Parathyroid adenoma (tissue), 2 donors: ENCODE data around the gene STAU1.
"Not testable (repeated sequence)": the region's sequence is repeated elsewhere in the genome, so short reads cannot be mapped to it uniquely, and the experiment has no call there.

Experiments used
- H2AFZ ChIP-seq: fragments of 300-600 bp; sonication (generic); one replicate; pipeline ENCODE4 v1.7.0; 2017; ENCODE audit warnings: antibody characterized with exemption, mild to moderate bottlenecking
- H3K27ac ChIP-seq: fragments of 300-600 bp; sonication (generic); one replicate; pipeline ENCODE4 v1.7.0; 2017
- H3K27me3 ChIP-seq: fragments of 300-600 bp; sonication (generic); one replicate; pipeline ENCODE4 v1.7.0; 2017; ENCODE audit warnings: low read length; ENCODE audit not compliant: control insufficient read depth, insufficient read depth
- H3K36me3 ChIP-seq: fragments of 300-600 bp; sonication (generic); one replicate; pipeline ENCODE4 v1.7.0; 2017; ENCODE audit warnings: low read length; ENCODE audit not compliant: control insufficient read depth, insufficient read depth
- H3K4me1 ChIP-seq: fragments of 300-600 bp; sonication (generic); one replicate; pipeline ENCODE4 v1.7.0; 2017; ENCODE audit warnings: control low read depth
- H3K4me2 ChIP-seq: fragments of 300-600 bp; sonication (generic); one replicate; pipeline ENCODE4 v1.7.0; 2017; ENCODE audit warnings: low read length
- H3K4me3 ChIP-seq: fragments of 300-600 bp; sonication (generic); one replicate; pipeline ENCODE4 v1.7.0; 2017; ENCODE audit warnings: low read depth, low read length
- H3K79me2 ChIP-seq: fragments of 300-600 bp; sonication (generic); one replicate; pipeline ENCODE4 v1.7.0; 2017; ENCODE audit warnings: control low read depth
- H3K9ac ChIP-seq: fragments of 300-600 bp; sonication (generic); one replicate; pipeline ENCODE4 v1.7.0; 2017; ENCODE audit warnings: mild to moderate bottlenecking
- H3K9me3 ChIP-seq: fragments of 300-600 bp; sonication (generic); one replicate; pipeline ENCODE4 v1.7.0; 2017; ENCODE audit warnings: low read length; ENCODE audit not compliant: control insufficient read depth
- TF ChIP-seq, protein P1 (sequence below): fragments of 300-600 bp; sonication (generic); IDR thresholded peaks from one replicate; pipeline ENCODE4 v1.7.0; 2017; ENCODE audit warnings: antibody characterized with exemption, mild to moderate bottlenecking
- donor health status: primary hyperparathyroidism.

The STAU1 gene

DNA sequence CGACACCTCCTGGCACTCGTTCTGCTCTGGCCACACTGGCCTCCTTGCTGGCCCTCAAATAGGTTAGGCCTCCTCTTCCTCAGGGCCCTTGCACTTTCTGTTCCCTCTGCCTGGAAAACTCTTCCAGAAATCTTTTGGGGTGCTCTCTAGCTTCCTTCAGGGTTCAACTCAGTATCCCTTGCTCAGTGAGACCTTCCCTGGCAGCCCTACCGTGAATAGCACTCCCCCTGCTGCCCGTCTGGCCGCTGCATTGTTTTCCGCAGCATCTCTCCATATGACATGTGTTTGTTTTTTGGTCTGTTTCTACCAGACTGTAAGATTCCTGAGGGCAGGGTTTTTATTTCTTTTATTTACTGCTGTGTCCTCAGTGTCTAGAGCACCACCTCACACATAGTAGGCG is 37.8 kb upstream of the STAU1 start:
- no peak overlapping the region for H3K9ac ChIP-seq
- H3K79me2 ChIP-seq, result no peaks in the 10 kb centered on the region
- H3K4me3 ChIP-seq, result no peak overlapping the region
- no peaks in the 10 kb centered on the region for H3K27me3 ChIP-seq
- H3K4me2 ChIP-seq, result no peak overlapping the region
- H3K36me3 ChIP-seq, result no peaks in the 10 kb centered on the region
- TF ChIP-seq, protein P1, sequence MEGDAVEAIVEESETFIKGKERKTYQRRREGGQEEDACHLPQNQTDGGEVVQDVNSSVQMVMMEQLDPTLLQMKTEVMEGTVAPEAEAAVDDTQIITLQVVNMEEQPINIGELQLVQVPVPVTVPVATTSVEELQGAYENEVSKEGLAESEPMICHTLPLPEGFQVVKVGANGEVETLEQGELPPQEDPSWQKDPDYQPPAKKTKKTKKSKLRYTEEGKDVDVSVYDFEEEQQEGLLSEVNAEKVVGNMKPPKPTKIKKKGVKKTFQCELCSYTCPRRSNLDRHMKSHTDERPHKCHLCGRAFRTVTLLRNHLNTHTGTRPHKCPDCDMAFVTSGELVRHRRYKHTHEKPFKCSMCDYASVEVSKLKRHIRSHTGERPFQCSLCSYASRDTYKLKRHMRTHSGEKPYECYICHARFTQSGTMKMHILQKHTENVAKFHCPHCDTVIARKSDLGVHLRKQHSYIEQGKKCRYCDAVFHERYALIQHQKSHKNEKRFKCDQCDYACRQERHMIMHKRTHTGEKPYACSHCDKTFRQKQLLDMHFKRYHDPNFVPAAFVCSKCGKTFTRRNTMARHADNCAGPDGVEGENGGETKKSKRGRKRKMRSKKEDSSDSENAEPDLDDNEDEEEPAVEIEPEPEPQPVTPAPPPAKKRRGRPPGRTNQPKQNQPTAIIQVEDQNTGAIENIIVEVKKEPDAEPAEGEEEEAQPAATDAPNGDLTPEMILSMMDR, result no peak
- no peak overlapping the region for H3K27ac ChIP-seq
- H3K4me1 ChIP-seq, result no peaks in the 10 kb centered on the region
- H3K9me3 ChIP-seq, result no peaks in the 10 kb centered on the region
- no peak overlapping the region for H2AFZ ChIP-seq

DNA sequence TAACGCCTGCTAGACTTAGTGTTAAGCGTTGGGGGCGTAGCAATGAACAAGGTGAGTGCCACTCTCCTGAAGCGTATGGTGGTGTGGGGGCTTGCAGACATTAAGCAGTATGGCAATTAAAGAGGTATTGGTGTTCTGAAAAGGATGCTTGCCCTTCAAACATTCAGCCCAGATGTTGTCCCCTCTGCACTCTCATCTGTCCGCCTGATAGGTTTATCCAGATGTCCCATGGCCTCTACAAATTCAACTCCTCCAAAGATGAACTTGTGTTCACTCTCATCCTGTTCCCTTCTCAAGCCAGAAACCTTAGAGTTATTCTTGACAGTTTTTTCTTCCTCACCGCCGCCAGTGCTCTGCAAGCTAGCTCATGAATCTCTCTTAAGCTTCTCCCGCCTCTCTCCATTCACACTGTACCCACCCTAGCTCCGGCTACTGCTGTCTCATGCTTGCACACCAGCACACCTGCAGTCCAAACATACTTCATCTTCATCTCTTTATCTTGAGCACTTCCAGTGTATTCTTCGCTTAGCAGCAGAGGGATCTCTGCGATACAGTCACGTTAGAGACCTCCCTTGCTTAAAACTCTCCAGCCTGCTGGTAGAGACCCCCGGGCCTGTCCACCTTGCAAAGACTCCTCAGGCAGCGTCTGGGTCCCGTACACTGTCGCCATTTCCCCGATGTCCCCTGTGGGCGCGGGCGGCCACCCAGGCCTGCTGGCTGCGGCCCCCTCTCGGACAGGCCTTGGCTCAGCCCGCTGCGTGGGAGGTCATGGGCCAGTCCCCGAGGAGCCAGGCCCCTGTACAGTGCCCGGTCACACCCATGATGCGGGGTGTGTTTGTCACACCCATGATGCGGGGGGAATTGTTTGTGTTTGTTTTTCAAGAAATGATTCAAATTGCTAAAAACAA is 32.0 kb upstream of the STAU1 start:
- H3K4me3 ChIP-seq, result peak overlapping the region; percentile 90

GRCh38 chr20:49219091-49219923 is 31.2 kb upstream of the STAU1 start, which contains the start of gene DDX27:
DDX27 (plus strand) TSS chr20:49219416; CDS start chr20:49219449, 33 bp downstream.
- peak within 1 kb of the TSS; percentile 31 for H3K9ac ChIP-seq
- no peaks in the 10 kb centered on the region for H3K36me3 ChIP-seq
- peaks cover 13% of the 10 kb centered on the region for H3K79me2 ChIP-seq
- H2AFZ ChIP-seq, result peak within 1 kb of the TSS; percentile 88
- peaks cover 12% of the 10 kb centered on the region for H3K4me1 ChIP-seq
- no peaks in the 10 kb centered on the region for H3K9me3 ChIP-seq
- peak within 1 kb of the TSS; percentile 90 for H3K4me3 ChIP-seq
- H3K27me3 ChIP-seq, result no peaks in the 10 kb centered on the region
- peak within 1 kb of the TSS; percentile 66 for H3K27ac ChIP-seq
- H3K4me2 ChIP-seq, result peak within 1 kb of the TSS; percentile 63
- TF ChIP-seq, protein P1, result no peak

More for the DNA sequence above, 32.0 kb upstream of the STAU1 start:
- Histone ChIP-seq H3K27ac (peak overlapping the region; percentile 66), H3K9me3 (no peaks in the 10 kb centered on the region), H2AFZ (peak overlapping the region; percentile 88), H3K36me3 (no peaks in the 10 kb centered on the region), H3K27me3 (no peaks in the 10 kb centered on the region), H3K4me2 (peak overlapping the region; percentile 63), H3K4me1 (peaks cover 12% of the 10 kb centered on the region), H3K9ac (peak overlapping the region; percentile 31), H3K79me2 (peaks cover 13% of the 10 kb centered on the region)
- TF ChIP-seq, protein P1, result no peak

DNA sequence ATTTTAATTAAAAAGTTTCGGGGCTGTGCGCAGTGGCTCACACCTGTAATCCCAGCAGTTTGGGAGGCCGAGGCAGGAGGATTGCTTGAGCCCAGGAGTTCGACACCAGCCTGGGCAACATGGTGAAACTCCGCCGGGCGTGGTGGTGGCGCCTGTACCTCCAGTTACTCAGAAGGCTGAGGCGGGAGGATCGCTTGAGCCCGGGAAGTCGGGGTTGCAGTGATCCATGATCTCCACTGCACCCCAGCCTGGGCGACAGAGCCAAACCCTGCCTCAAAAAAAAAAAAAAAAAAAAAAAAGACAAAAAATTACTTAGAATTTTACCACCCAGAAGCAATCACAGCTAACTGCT is 30.6 kb upstream of the STAU1 start:
- not testable (repeated sequence) for H3K9ac ChIP-seq
- H3K4me3 ChIP-seq, result peak overlapping the region; percentile 90

DNA sequence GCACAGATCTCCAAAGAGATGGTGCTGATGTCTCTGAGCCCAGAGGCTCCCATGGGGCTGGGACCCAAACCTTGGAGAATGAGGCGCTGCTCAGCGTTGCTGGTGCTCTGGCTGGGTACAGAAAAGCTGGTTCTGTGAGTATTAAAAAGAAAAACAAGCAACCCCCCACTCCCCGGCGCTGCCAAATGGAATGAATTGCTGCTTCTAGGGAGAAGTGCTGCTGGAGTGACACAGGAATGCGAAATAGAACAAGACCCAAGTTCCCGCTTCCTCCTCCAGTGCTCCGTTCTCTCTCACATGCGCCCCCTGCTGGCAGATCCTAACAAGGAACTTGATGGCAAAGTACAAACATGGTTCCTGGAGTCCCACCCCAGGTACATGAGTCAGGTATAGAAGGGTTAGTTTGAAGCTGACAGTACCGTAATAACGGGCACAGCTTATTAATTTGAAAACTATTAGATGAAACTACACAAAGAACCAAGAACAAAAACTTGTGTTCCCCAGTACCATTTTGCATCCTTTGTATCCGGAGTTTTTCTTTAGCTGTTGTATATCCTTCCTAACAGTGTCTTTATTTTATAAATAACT is 29.0 kb upstream of the STAU1 start:
- H3K9ac ChIP-seq, result no peak overlapping the region
- peak overlapping the region; percentile 66 for H2AFZ ChIP-seq
- no peak overlapping the region for H3K27ac ChIP-seq
- no peak overlapping the region for H3K4me3 ChIP-seq
- peaks cover 12% of the 10 kb centered on the region for H3K4me1 ChIP-seq
- no peaks in the 10 kb centered on the region for H3K27me3 ChIP-seq
- TF ChIP-seq, protein P1, result peak; percentile 90
- no peaks in the 10 kb centered on the region for H3K9me3 ChIP-seq
- H3K36me3 ChIP-seq, result no peaks in the 10 kb centered on the region
- H3K79me2 ChIP-seq, result peaks cover 13% of the 10 kb centered on the region
- peak overlapping the region; percentile 20 for H3K4me2 ChIP-seq

More for the DNA sequence above, 30.6 kb upstream of the STAU1 start:
- not testable (repeated sequence) for H3K36me3 ChIP-seq, H3K9me3 ChIP-seq, H3K27me3 ChIP-seq
- peaks cover 12% of the 10 kb centered on the region for H3K4me1 ChIP-seq
- H3K79me2 ChIP-seq, result peaks cover 13% of the 10 kb centered on the region
- peak overlapping the region; percentile 63 for H3K4me2 ChIP-seq
- H2AFZ ChIP-seq, result peak overlapping the region; percentile 88
- peak overlapping the region; percentile 66 for H3K27ac ChIP-seq
